HG03460 (cell line): ENCODE data around the gene GPR153.
"Not testable (repeated sequence)": the region's sequence is repeated elsewhere in the genome, so short reads cannot be mapped to it uniquely, and the experiment has no call there.

Source experiments
- ATAC-seq: cut with Tn5 transposase; IDR thresholded peaks from one replicate; pipeline ENCODE4 v1.9.1; 2021; ENCODE audit not compliant: unreplicated experiment

Gene GPR153

GRCh38 chr1:6260961-6261614 lies at the start of gene GPR153:
TSS of gene GPR153 (minus strand) at chr1:6261098. CDS start at chr1:6254905, 6,193 bp downstream.
- no peak for ATAC-seq

- ATAC-seq: no peak
Observed at GRCh38 chr1:6310116-6310848, 49.4 kb upstream of the GPR153 start.

GRCh38 chr1:6309564-6309963 lies 48.7 kb upstream of the GPR153 start:
- no peak for ATAC-seq

GRCh38 chr1:6308449-6308848 lies 47.6 kb upstream of the GPR153 start:
- no peak for ATAC-seq

GRCh38 chr1:6307682-6308081 lies 46.8 kb upstream of the GPR153 start:
- ATAC-seq: not testable (repeated sequence)

- no peak for ATAC-seq
Observed at GRCh38 chr1:6307099-6307498, 46.2 kb upstream of the GPR153 start.

- no peak for ATAC-seq
Observed at GRCh38 chr1:6303397-6304012, 42.6 kb upstream of the GPR153 start.

- ATAC-seq: no peak
Observed at GRCh38 chr1:6302568-6302967, 41.7 kb upstream of the GPR153 start.

- ATAC-seq: no peak
Observed at GRCh38 chr1:6301526-6301925, 40.6 kb upstream of the GPR153 start.

GRCh38 chr1:6300342-6301048 lies 39.6 kb upstream of the GPR153 start:
- ATAC-seq: no peak

GRCh38 chr1:6299557-6300165 lies 38.8 kb upstream of the GPR153 start:
- no peak for ATAC-seq

- ATAC-seq: no peak
Observed at GRCh38 chr1:6298940-6299465, 38.1 kb upstream of the GPR153 start.

- no peak for ATAC-seq
Observed at GRCh38 chr1:6298530-6298929, 37.6 kb upstream of the GPR153 start.

- no peak for ATAC-seq
Observed at GRCh38 chr1:6295910-6296309, 35.0 kb upstream of the GPR153 start.

- no peak for ATAC-seq
Observed at GRCh38 chr1:6294890-6295556, 34.1 kb upstream of the GPR153 start.

- no peak for ATAC-seq
Observed at GRCh38 chr1:6294080-6294889, 33.4 kb upstream of the GPR153 start.

- no peak for ATAC-seq
Observed at GRCh38 chr1:6292102-6292501, 31.2 kb upstream of the GPR153 start.

GRCh38 chr1:6288665-6289064 lies 27.8 kb upstream of the GPR153 start:
- no peak for ATAC-seq

GRCh38 chr1:6288026-6288425 lies 27.1 kb upstream of the GPR153 start:
- ATAC-seq: no peak
